Stimulated activated CD4-positive, alpha-beta T cell treated with anti-CD3 and anti-CD28 coated beads, TNF-alpha, amount 100 ng/mL, for 4 hours (primary cell): Measurements from ENCODE around the gene P2RX6.
"Not testable (repeated sequence)": the region's sequence is repeated elsewhere in the genome, so short reads cannot be mapped to it uniquely, and the experiment has no call there.

ENCODE experiments used
- DNase-seq, 3 experiments: peaks; one replicate each; pipeline ENCODE4 v3.0.0-alpha.2; 2020; ENCODE audit warnings: low read depth in 3 of 3

P2RX6 gene

GRCh38 chr22:21052715-21053459 is 37.9 kb downstream of the P2RX6 start:
- DNase-seq = no peak

- DNase-seq = no peak
Measured at GRCh38 chr22:21054046-21054713, 39.2 kb downstream of the P2RX6 start.

GRCh38 chr22:21054714-21055563 is 40.0 kb downstream of the P2RX6 start:
- DNase-seq = no peak

DNA sequence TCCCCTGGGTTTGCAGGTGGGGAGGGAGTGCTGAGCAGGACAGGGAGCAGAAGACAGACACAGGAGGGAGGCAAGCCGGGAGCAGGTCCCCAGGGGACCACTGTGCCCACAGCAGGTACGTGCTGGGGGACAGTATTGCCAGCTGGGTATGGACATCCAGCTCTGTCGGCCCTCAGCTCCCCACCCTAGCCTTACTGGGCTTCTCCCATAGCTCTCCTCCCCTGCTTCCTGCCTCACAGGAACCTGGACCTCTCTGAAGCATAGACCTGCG is 40.5 kb downstream of the P2RX6 start:
- no peak for DNase-seq

GRCh38 chr22:21055880-21056319 is 40.9 kb downstream of the P2RX6 start:
- no peak for DNase-seq

DNA sequence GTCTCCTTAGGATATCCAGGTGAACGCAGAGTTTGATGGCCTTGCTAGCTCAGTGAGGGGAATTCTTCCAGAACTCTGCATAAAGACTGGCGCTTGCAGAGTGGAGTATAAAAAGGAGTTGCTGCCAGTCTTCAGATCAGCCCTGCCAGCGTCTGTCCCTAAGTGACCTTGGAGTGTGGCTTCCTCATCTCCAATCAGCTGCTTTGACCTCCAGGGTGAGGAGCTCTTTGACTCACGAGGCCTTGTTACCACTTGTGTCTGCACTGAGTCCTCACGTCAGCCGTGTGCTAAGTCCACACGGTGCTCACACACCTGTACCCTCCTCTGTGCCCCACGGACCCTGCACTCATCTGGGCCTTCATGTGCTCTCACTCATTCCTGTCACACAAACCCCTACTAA is 45.4 kb downstream of the P2RX6 start:
- not testable (repeated sequence) for DNase-seq

- not testable (repeated sequence) for DNase-seq
Measured at GRCh38 chr22:21061660-21062321, 46.8 kb downstream of the P2RX6 start.

GRCh38 chr22:21064425-21064824 is 49.5 kb downstream of the P2RX6 start:
- not testable (repeated sequence) for DNase-seq

- no peak for DNase-seq
Measured at GRCh38 chr22:21064917-21065864, 50.2 kb downstream of the P2RX6 start.

- no peak for DNase-seq
Measured at GRCh38 chr22:21067075-21067900, 52.3 kb downstream of the P2RX6 start.

DNA sequence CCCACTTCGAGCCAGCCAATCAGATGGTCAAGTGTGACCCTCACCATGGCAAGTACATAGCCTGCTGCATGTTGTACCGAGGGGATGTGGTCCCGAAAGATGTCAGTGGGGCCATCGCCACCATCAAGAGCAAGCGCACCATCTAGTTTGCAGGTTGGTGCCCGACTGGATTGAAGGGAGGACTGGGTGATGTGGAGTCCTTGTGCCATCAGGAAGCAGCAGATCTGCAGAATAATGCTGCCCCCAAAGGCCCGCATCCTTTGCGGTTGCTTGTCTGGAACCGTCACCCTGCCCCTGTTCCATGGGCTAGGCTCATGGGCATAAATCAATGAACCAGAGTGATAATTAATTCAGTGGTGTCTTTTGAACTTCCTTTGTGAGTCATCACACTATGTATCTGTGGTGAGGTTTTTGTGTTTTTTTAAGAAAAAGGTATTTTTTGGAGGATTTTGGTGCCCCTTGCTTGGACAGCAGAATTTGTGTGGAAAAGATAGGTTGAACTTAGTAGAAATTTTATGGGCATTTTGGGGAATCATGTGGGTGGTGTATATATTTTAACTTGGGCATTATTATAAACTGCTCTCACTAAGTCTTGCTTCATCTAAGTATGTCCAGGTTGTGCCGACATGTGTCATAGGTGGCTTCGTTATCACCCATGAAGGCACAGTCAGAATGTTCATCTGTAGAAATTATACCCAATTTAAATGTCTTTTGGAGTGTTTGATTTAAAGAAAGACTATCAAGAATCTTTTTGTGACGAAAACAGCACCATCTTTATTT is 53.1 kb downstream of the P2RX6 start:
- DNase-seq = no peak

GRCh38 chr22:21068681-21069276 is 53.8 kb downstream of the P2RX6 start:
- DNase-seq = no peak

GRCh38 chr22:21069375-21069774 is 54.4 kb downstream of the P2RX6 start:
- no peak for DNase-seq

- no peak for DNase-seq
Measured at GRCh38 chr22:21070690-21071615, 56.0 kb downstream of the P2RX6 start.

GRCh38 chr22:21071796-21072195 is 56.8 kb downstream of the P2RX6 start:
- DNase-seq = not testable (repeated sequence)

GRCh38 chr22:21073023-21073422 is 58.1 kb downstream of the P2RX6 start:
- DNase-seq = no peak

DNA sequence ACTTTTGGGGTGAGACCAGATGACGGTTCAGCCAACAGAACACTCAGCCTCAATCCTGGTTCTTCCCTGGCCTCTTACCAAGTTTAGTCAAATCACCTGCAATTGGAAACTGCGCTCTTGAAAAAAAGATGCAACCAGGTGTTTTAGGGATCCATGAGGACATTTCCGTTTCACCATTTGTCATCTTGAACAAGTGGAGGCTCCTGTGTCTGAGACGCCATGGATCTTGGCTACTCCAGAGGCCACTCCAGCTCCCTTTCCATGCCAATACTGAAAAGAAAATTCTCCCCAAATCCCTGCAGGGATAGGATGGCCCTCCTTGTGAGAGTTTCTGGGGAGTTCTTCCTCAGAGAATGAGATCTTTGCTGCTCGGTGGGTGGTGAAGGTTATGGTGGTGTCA is 58.5 kb downstream of the P2RX6 start:
- no peak for DNase-seq
